ENCODE data around the gene CATSPERB. TPM values are rescaled to one million over a fixed set of nuclear protein-coding genes. Genes with fewer than 3 reads are reported as not detected.

CATSPERB gene
- total and polyA plus RNA-seq, 9 of the 15 experiments (the other 6 are each of a cell fraction or from before 2014, with no cell fraction given): 0.05 to 1.4 (median 0.89) TPM

GRCh38 chr14:91653451-91653850 lies 78.4 kb downstream of the CATSPERB start:
- H3K79me2 ChIP-seq (ENCODE audit: control insufficient read depth, insufficient read depth, low read length): no peaks in the 10 kb centered on the region
- FAIRE-seq (no peak), DNase-seq (ENCODE audit: extremely low read depth in 1 of 4, low spot score in 3 of 4) (no peak), ATAC-seq (no peak)
- no peak overlapping the region for H3K9ac ChIP-seq (ENCODE audit: insufficient read depth in 1 of 2, low read depth in 2 of 2, low read length in 2 of 2)
- H4K20me1 ChIP-seq (replicated peaks; ENCODE audit: control insufficient read depth, insufficient read depth, low read length): no peaks in the 10 kb centered on the region
- intact Hi-C loops (cut with micrococcal nuclease): loop anchor here (10.0 kb wide), 1 partner anchor 241 kb away; no protein-coding TSS in a partner anchor
- no TSS peak for BruUV-seq (replicated peaks)
- no peaks in the 10 kb centered on the region for H3K9me3 ChIP-seq (replicated peaks; ENCODE audit: control insufficient read depth, insufficient read depth, low read depth, low read length)
- H3K9me1 ChIP-seq (ENCODE audit: control insufficient read depth, insufficient read depth, low read length): no peaks in the 10 kb centered on the region
- WGBS (ENCODE audit: insufficient coverage, low coverage, missing lambda C conversion rate): 30% methylated on average over 2 of the region's 2 CpGs
- no peaks in the 10 kb centered on the region for H3K4me1 ChIP-seq (replicated peaks in 1 of 2; ENCODE audit: control insufficient read depth in 2 of 2, insufficient read depth in 2 of 2, low read length in 2 of 2)
- no peak overlapping the region for H3K4me2 ChIP-seq (ENCODE audit: insufficient read depth, low read length)
- H3K4me3 ChIP-seq: no peak overlapping the region
- ChIA-PET CTCF (ENCODE audit: low intra/inter-chr PET ratio) (no interaction called here), POLR2A (no interaction called here)
- in situ Hi-C loops (cut with MboI): no loop called here
- H2AFZ ChIP-seq (ENCODE audit: low read depth, low read length): no peak overlapping the region
- no peaks in the 10 kb centered on the region for H3K27me3 ChIP-seq (ENCODE audit: control insufficient read depth in 2 of 2, insufficient read depth in 2 of 2, low read length in 2 of 2)
- TF ChIP-seq CTCFL (IDR thresholded peaks at IDR 0.05; ENCODE audit: borderline replicate concordance, insufficient read depth, low read depth, low read length, poor library complexity, severe bottlenecking) (no peak), CHD1 (IDR thresholded peaks at IDR 0.05; ENCODE audit: low read length) (no peak), ZNF232 (CRISPR knock-in tag; IDR thresholded peaks at IDR 0.05) (no peak), ELK1 (CRISPR knock-in tag; IDR thresholded peaks at IDR 0.05) (no peak), TBP (optimal IDR thresholded peaks at IDR 0.05; ENCODE audit: low read depth, low read length) (no peak), SMARCC2 (IDR thresholded peaks at IDR 0.05; ENCODE audit: low read depth) (no peak), ESRRB (CRISPR knock-in tag; IDR thresholded peaks at IDR 0.05; ENCODE audit: borderline replicate concordance) (no peak), ZNF277 (CRISPR knock-in tag; IDR thresholded peaks at IDR 0.05; ENCODE audit: borderline replicate concordance) (no peak), CBFA2T3 (IDR thresholded peaks at IDR 0.05) (no peak), ZNF398 (CRISPR knock-in tag; IDR thresholded peaks at IDR 0.05) (no peak), ZNF224 (CRISPR knock-in tag; IDR thresholded peaks at IDR 0.05) (no peak), ZNF589 (CRISPR knock-in tag; IDR thresholded peaks at IDR 0.05; ENCODE audit: low read depth) (no peak), THAP12 (CRISPR knock-in tag; IDR thresholded peaks at IDR 0.05) (no peak), BHLHE40 (IDR thresholded peaks at IDR 0.05; ENCODE audit: low read length) (no peak)
- no peak overlapping the region for H3K27ac ChIP-seq (ENCODE audit: extremely low read depth, low read depth, low read length)
- H3K36me3 ChIP-seq (ENCODE audit: control insufficient read depth, insufficient read depth, low read length): no peaks in the 10 kb centered on the region
